ENCODE results near the gene MLANA.

DNA sequence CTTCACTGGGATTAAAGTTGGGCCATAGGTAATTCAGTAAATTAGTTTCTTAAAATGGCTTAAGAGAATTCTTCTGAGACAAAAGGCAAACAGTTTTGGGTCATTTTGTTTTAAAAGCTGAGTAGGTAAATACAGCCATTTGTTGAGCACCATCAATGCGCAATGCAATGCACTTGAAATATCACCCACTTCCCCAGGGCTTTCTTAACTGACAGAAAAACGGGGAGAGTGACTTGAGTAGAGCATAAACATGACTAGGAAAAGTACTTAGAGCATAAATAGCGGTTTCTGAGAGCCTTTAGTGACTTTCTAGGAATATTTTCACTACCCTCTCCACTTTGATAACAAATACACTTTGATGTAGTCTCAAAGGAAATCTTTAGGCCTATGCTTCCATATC is 27.2 kb downstream of the MLANA start:
- TF ChIP-seq YY1 (IDR thresholded peaks at IDR 0.05; ENCODE audit: insufficient read depth, insufficient read length) (no peak), ZNF274 (IDR thresholded peaks at IDR 0.05; ENCODE audit: low read depth, low read length) (no peak), SUZ12 (IDR thresholded peaks at IDR 0.05; ENCODE audit: extremely low read depth, insufficient read depth, insufficient read length) (no peak)

All from NT2/D1 (cell line).